HT-29 (cell line): ENCODE results near the gene MEF2A. TPM values are rescaled to one million over a fixed set of nuclear protein-coding genes. Genes with fewer than 3 reads are reported as not detected.
"Not testable (repeated sequence)": the region's sequence is repeated elsewhere in the genome, so short reads cannot be mapped to it uniquely, and the experiment has no call there.

Experiments used
- DNase-seq: peaks from one replicate; pipeline ENCODE4 v3.0.0-alpha.2; 2015; ENCODE audit warnings: low spot score
- total RNA-seq: library from RNA; depleted of rRNA; stranded (reverse); fragments of >200 nt; shearing (Covaris generic); gene quantifications from 2 replicates; pipeline ENCODE4 v1.2.3, GENCODE V29; 2014; rRNA removed

MEF2A gene
- total RNA-seq: 12.3 and 22.3 TPM in 2 replicates

- peak; percentile 96 for DNase-seq
Measured at GRCh38 chr15:99565299-99566156, at the start of gene MEF2A. MEF2A (plus strand) TSS chr15:99565984; CDS start chr15:99633120, 67,136 bp downstream.

GRCh38 chr15:99518191-99518590 is 47.6 kb upstream of the MEF2A start:
- no peak for DNase-seq

GRCh38 chr15:99519366-99519765 is 46.4 kb upstream of the MEF2A start:
- not testable (repeated sequence) for DNase-seq

- DNase-seq: no peak
Measured at GRCh38 chr15:99522288-99522687, 43.5 kb upstream of the MEF2A start.

- no peak for DNase-seq
Measured at GRCh38 chr15:99526176-99526575, 39.6 kb upstream of the MEF2A start.

GRCh38 chr15:99526671-99527070 is 39.1 kb upstream of the MEF2A start:
- DNase-seq: no peak

- no peak for DNase-seq
Measured at GRCh38 chr15:99536422-99537040, 29.3 kb upstream of the MEF2A start.

GRCh38 chr15:99537344-99537743 is 28.4 kb upstream of the MEF2A start:
- no peak for DNase-seq

GRCh38 chr15:99538261-99538660 is 27.5 kb upstream of the MEF2A start:
- DNase-seq: no peak

- DNase-seq: no peak
Measured at GRCh38 chr15:99542828-99543227, 23.0 kb upstream of the MEF2A start.

- DNase-seq: no peak
Measured at GRCh38 chr15:99545605-99546004, 20.2 kb upstream of the MEF2A start.

- DNase-seq: no peak
Measured at GRCh38 chr15:99546441-99547100, 19.2 kb upstream of the MEF2A start.

- no peak for DNase-seq
Measured at GRCh38 chr15:99547517-99547916, 18.3 kb upstream of the MEF2A start.

GRCh38 chr15:99550077-99550476 is 15.7 kb upstream of the MEF2A start:
- DNase-seq: no peak

- no peak for DNase-seq
Measured at GRCh38 chr15:99552111-99552510, 13.7 kb upstream of the MEF2A start.

GRCh38 chr15:99554880-99555488 is 10.8 kb upstream of the MEF2A start:
- no peak for DNase-seq

- no peak for DNase-seq
Measured at GRCh38 chr15:99556011-99556410, 9.8 kb upstream of the MEF2A start.

GRCh38 chr15:99556578-99556977 is 9.2 kb upstream of the MEF2A start:
- DNase-seq: no peak

- DNase-seq: no peak
Measured at GRCh38 chr15:99558084-99558483, 7.7 kb upstream of the MEF2A start.

- no peak for DNase-seq
Measured at GRCh38 chr15:99558571-99558970, 7.2 kb upstream of the MEF2A start.

GRCh38 chr15:99561476-99562230 is 4.1 kb upstream of the MEF2A start:
- no peak for DNase-seq
